Measurements from ENCODE around the gene KRTAP15-1.

The KRTAP15-1 gene

GRCh38 chr21:30439975-30440374 lies at the start of gene KRTAP15-1:
KRTAP15-1 (plus strand) TSS chr21:30440275; CDS start chr21:30440328, 53 bp downstream.
- no peak for DNase-seq (ENCODE audit: low read depth)

- DNase-seq (ENCODE audit: low read depth): no peak
Observed at GRCh38 chr21:30391492-30392025, 48.5 kb upstream of the KRTAP15-1 start.

GRCh38 chr21:30395731-30396130 lies 44.3 kb upstream of the KRTAP15-1 start, which contains the start of gene KRTAP13-1:
KRTAP13-1 (plus strand) TSS chr21:30396031; CDS start chr21:30396087, 56 bp downstream.
- DNase-seq (ENCODE audit: low read depth): no peak

GRCh38 chr21:30408782-30409494 lies 31.1 kb upstream of the KRTAP15-1 start:
- DNase-seq (ENCODE audit: low read depth): no peak

GRCh38 chr21:30415993-30416392 lies 24.1 kb upstream of the KRTAP15-1 start:
- no peak for DNase-seq (ENCODE audit: low read depth)

- no peak for DNase-seq (ENCODE audit: low read depth)
Observed at GRCh38 chr21:30425826-30426225, 14.2 kb upstream of the KRTAP15-1 start, which contains the start of gene KRTAP13-3. KRTAP13-3 (minus strand) TSS chr21:30425926; CDS start chr21:30425912, 14 bp downstream.

- no peak for DNase-seq (ENCODE audit: low read depth)
Observed at GRCh38 chr21:30426731-30427130, 13.3 kb upstream of the KRTAP15-1 start.

GRCh38 chr21:30430170-30430655 lies 9.9 kb upstream of the KRTAP15-1 start, which contains the start of gene KRTAP13-4:
KRTAP13-4 (plus strand) TSS chr21:30430220; CDS start chr21:30430276, 56 bp downstream.
- DNase-seq (ENCODE audit: low read depth): no peak

- DNase-seq (ENCODE audit: low read depth): no peak
Observed at GRCh38 chr21:30434033-30434631, 5.9 kb upstream of the KRTAP15-1 start.

- DNase-seq (ENCODE audit: low read depth): no peak
Observed at GRCh38 chr21:30437010-30437565, 3.0 kb upstream of the KRTAP15-1 start.

- DNase-seq (ENCODE audit: low read depth): no peak
Observed at GRCh38 chr21:30443226-30443625, 3.2 kb downstream of the KRTAP15-1 start.

GRCh38 chr21:30444204-30444603 lies 4.1 kb downstream of the KRTAP15-1 start:
- DNase-seq (ENCODE audit: low read depth): no peak

- no peak for DNase-seq (ENCODE audit: low read depth)
Observed at GRCh38 chr21:30447056-30447455, 7.0 kb downstream of the KRTAP15-1 start.

- no peak for DNase-seq (ENCODE audit: low read depth)
Observed at GRCh38 chr21:30448514-30448913, 8.4 kb downstream of the KRTAP15-1 start.

- no peak for DNase-seq (ENCODE audit: low read depth)
Observed at GRCh38 chr21:30463713-30464112, 23.6 kb downstream of the KRTAP15-1 start.

GRCh38 chr21:30468900-30469714 lies 29.0 kb downstream of the KRTAP15-1 start:
- no peak for DNase-seq (ENCODE audit: low read depth)

GRCh38 chr21:30478004-30478403 lies 37.9 kb downstream of the KRTAP15-1 start:
- DNase-seq (ENCODE audit: low read depth): no peak

- DNase-seq (ENCODE audit: low read depth): no peak
Observed at GRCh38 chr21:30479259-30479658, 39.2 kb downstream of the KRTAP15-1 start.

- no peak for DNase-seq (ENCODE audit: low read depth)
Observed at GRCh38 chr21:30480145-30480544, 40.1 kb downstream of the KRTAP15-1 start, which contains the start of gene KRTAP19-1. KRTAP19-1 (minus strand) TSS chr21:30480367; CDS start chr21:30480317, 50 bp downstream.

GRCh38 chr21:30482130-30482529 lies 42.1 kb downstream of the KRTAP15-1 start:
- DNase-seq (ENCODE audit: low read depth): no peak

GRCh38 chr21:30486180-30486579 lies 46.1 kb downstream of the KRTAP15-1 start:
- DNase-seq (ENCODE audit: low read depth): no peak

GRCh38 chr21:30487336-30487735 lies 47.3 kb downstream of the KRTAP15-1 start, which contains the start of gene KRTAP19-2:
KRTAP19-2 (minus strand) TSS chr21:30487436; CDS start chr21:30487348, 88 bp downstream.
- DNase-seq (ENCODE audit: low read depth): no peak

Measured in stimulated activated CD8-positive, alpha-beta memory T cell treated with anti-CD3 and anti-CD28 coated beads, Interleukin-4, amount 100 ng/mL, for 24 hours (primary cell).